ENCODE results near the gene SKOR2. TPM values are rescaled to one million over a fixed set of nuclear protein-coding genes. Genes with fewer than 3 reads are reported as not detected.

The SKOR2 gene
- total RNA-seq, 1 donor from 2014 or later: not detected

GRCh38 chr18:47294801-47295200, 43.3 kb upstream of the SKOR2 start:
- no peak overlapping the region for H3K4me3 Mint-ChIP-seq (ENCODE audit: unreplicated experiment)
- no peak overlapping the region for H3K4me2 ChIP-seq (ENCODE audit: low read length)
- H4K20me1 ChIP-seq (ENCODE audit: insufficient read depth, low read length): no peaks in the 10 kb centered on the region
- no peak overlapping the region for H3K9ac ChIP-seq (ENCODE audit: low read length)
- no peaks in the 10 kb centered on the region for H3K27me3 ChIP-seq (ENCODE audit: insufficient read depth, low read length)
- H3K4me3 ChIP-seq (ENCODE audit: insufficient read depth, low read depth, low read length): no peak overlapping the region
- peaks cover 4% of the 10 kb centered on the region for H3K4me1 Mint-ChIP-seq (ENCODE audit: low read depth, unreplicated experiment)
- no peaks in the 10 kb centered on the region for H3K9me3 ChIP-seq (ENCODE audit: insufficient read depth, low read depth, low read length)
- H2AFZ ChIP-seq (ENCODE audit: low read depth, low read length): no peak overlapping the region
- peaks cover 2% of the 10 kb centered on the region for H3K9me3 Mint-ChIP-seq (ENCODE audit: unreplicated experiment)
- no peak for FAIRE-seq
- H3K27me3 Mint-ChIP-seq (ENCODE audit: low read depth, unreplicated experiment): peaks cover 6% of the 10 kb centered on the region
- no peaks in the 10 kb centered on the region for H3K36me3 Mint-ChIP-seq (ENCODE audit: low read depth, unreplicated experiment)
- H3K27ac Mint-ChIP-seq (ENCODE audit: unreplicated experiment): no peak overlapping the region
- H3K79me2 ChIP-seq (ENCODE audit: insufficient read depth, low read length): no peaks in the 10 kb centered on the region
- H3K36me3 ChIP-seq (ENCODE audit: insufficient read depth, low read length): no peaks in the 10 kb centered on the region
- DNase-seq (ENCODE audit: low read depth): no peak
- H3K27ac ChIP-seq (ENCODE audit: low read depth, low read length): no peak overlapping the region
- no peak for TF ChIP-seq EZH2 (IDR thresholded peaks at IDR 0.05; ENCODE audit: insufficient read depth, low read length)
- no peak for TF ChIP-seq CTCF (IDR thresholded peaks at IDR 0.05; ENCODE audit: insufficient read depth, low read depth, low read length)
- H3K4me1 ChIP-seq (ENCODE audit: insufficient read depth, low read length): no peaks in the 10 kb centered on the region

GRCh38 chr18:47288741-47289140, 37.3 kb upstream of the SKOR2 start:
- no peak overlapping the region for H3K4me3 ChIP-seq (ENCODE audit: insufficient read depth, low read depth, low read length)
- no peak overlapping the region for H3K9ac ChIP-seq (ENCODE audit: low read length)
- Mint-ChIP-seq H3K4me1 (ENCODE audit: low read depth, unreplicated experiment) (peaks cover 4% of the 10 kb centered on the region), H3K9me3 (ENCODE audit: unreplicated experiment) (peaks cover 2% of the 10 kb centered on the region), H3K36me3 (ENCODE audit: low read depth, unreplicated experiment) (no peaks in the 10 kb centered on the region), H3K4me3 (ENCODE audit: unreplicated experiment) (no peak overlapping the region), H3K27ac (ENCODE audit: unreplicated experiment) (no peak overlapping the region), H3K27me3 (ENCODE audit: low read depth, unreplicated experiment) (peaks cover 11% of the 10 kb centered on the region)
- no peak for TF ChIP-seq CTCF (IDR thresholded peaks at IDR 0.05; ENCODE audit: insufficient read depth, low read depth, low read length)
- TF ChIP-seq EZH2 (IDR thresholded peaks at IDR 0.05; ENCODE audit: insufficient read depth, low read length): no peak
- no peak for DNase-seq (ENCODE audit: low read depth)
- H3K79me2 ChIP-seq (ENCODE audit: insufficient read depth, low read length): no peaks in the 10 kb centered on the region
- peaks cover 3% of the 10 kb centered on the region for H3K27me3 ChIP-seq (ENCODE audit: insufficient read depth, low read length)
- no peak overlapping the region for H3K4me2 ChIP-seq (ENCODE audit: low read length)
- no peaks in the 10 kb centered on the region for H3K9me3 ChIP-seq (ENCODE audit: insufficient read depth, low read depth, low read length)
- H3K27ac ChIP-seq (ENCODE audit: low read depth, low read length): no peak overlapping the region
- H3K36me3 ChIP-seq (ENCODE audit: insufficient read depth, low read length): no peaks in the 10 kb centered on the region
- no peaks in the 10 kb centered on the region for H4K20me1 ChIP-seq (ENCODE audit: insufficient read depth, low read length)
- H2AFZ ChIP-seq (ENCODE audit: low read depth, low read length): no peak overlapping the region
- no peaks in the 10 kb centered on the region for H3K4me1 ChIP-seq (ENCODE audit: insufficient read depth, low read length)
- FAIRE-seq: no peak

GRCh38 chr18:47287911-47288585, 36.6 kb upstream of the SKOR2 start:
- Mint-ChIP-seq H3K4me1 (ENCODE audit: low read depth, unreplicated experiment) (peaks cover 4% of the 10 kb centered on the region), H3K36me3 (ENCODE audit: low read depth, unreplicated experiment) (no peaks in the 10 kb centered on the region), H3K4me3 (ENCODE audit: unreplicated experiment) (no peak overlapping the region), H3K27me3 (ENCODE audit: low read depth, unreplicated experiment) (peaks cover 11% of the 10 kb centered on the region), H3K9me3 (ENCODE audit: unreplicated experiment) (peaks cover 2% of the 10 kb centered on the region), H3K27ac (ENCODE audit: unreplicated experiment) (no peak overlapping the region)
- Histone ChIP-seq H3K79me2 (ENCODE audit: insufficient read depth, low read length) (no peaks in the 10 kb centered on the region), H3K9ac (ENCODE audit: low read length) (no peak overlapping the region), H2AFZ (ENCODE audit: low read depth, low read length) (no peak overlapping the region), H3K4me1 (ENCODE audit: insufficient read depth, low read length) (no peaks in the 10 kb centered on the region), H3K36me3 (ENCODE audit: insufficient read depth, low read length) (no peaks in the 10 kb centered on the region), H4K20me1 (ENCODE audit: insufficient read depth, low read length) (no peaks in the 10 kb centered on the region), H3K27me3 (ENCODE audit: insufficient read depth, low read length) (peaks cover 3% of the 10 kb centered on the region), H3K4me2 (ENCODE audit: low read length) (no peak overlapping the region), H3K9me3 (ENCODE audit: insufficient read depth, low read depth, low read length) (no peaks in the 10 kb centered on the region), H3K27ac (ENCODE audit: low read depth, low read length) (no peak overlapping the region), H3K4me3 (ENCODE audit: insufficient read depth, low read depth, low read length) (no peak overlapping the region)
- DNase-seq (ENCODE audit: low read depth) (no peak), FAIRE-seq (no peak)
- TF ChIP-seq EZH2 (IDR thresholded peaks at IDR 0.05; ENCODE audit: insufficient read depth, low read length): no peak
- TF ChIP-seq CTCF (IDR thresholded peaks at IDR 0.05; ENCODE audit: insufficient read depth, low read depth, low read length): no peak

Measured in astrocyte (in vitro differentiated cells and primary cell).